Psoas muscle (tissue), 8 donors: ENCODE data around the gene CCND1. TPM values are rescaled to one million over a fixed set of nuclear protein-coding genes. Genes with fewer than 3 reads are reported as not detected.

Experiments used
- ATAC-seq, 4 donors: fragments of 200-7000 bp; cut with Tn5 transposase; one replicate each; pipeline ENCODE4 v1.9.1; 2020; ENCODE audit warnings: moderate library complexity in 3 of 4, mild to moderate bottlenecking in 2 of 4
- DNase-seq, 2 donors: peaks; one replicate each; pipeline ENCODE4 v3.0.0-alpha.2; 2020
- H3K27ac ChIP-seq: fragments of 200-600 bp; one replicate; pipeline ENCODE4 v1.8.0; 2022
- H3K27me3 ChIP-seq, 3 donors: fragments of 200-600 bp in 1 of 3; one replicate each; pipeline versions ENCODE4 v1.6.1 to v1.8.0; 2013 to 2022; ENCODE audit warnings: low read length in 2 of 3, mild to moderate bottlenecking in 2 of 3, moderate library complexity in 1 of 3; ENCODE audit not compliant: insufficient read depth in 3 of 3
- H3K36me3 ChIP-seq, 2 donors: fragments of 200-600 bp in 1 of 2; one replicate each; pipeline versions ENCODE4 v1.6.1 to v1.8.0; 2013 to 2022; ENCODE audit warnings: low read depth in 1 of 2, mild to moderate bottlenecking in 1 of 2, moderate library complexity in 1 of 2; ENCODE audit not compliant: insufficient read depth in 1 of 2
- H3K4me1 ChIP-seq: fragments of 200-600 bp; one replicate; pipeline ENCODE4 v1.8.0; 2022
- H3K4me3 ChIP-seq: fragments of 200-600 bp; one replicate; pipeline ENCODE4 v1.8.0; 2022; ENCODE audit warnings: mild to moderate bottlenecking
- H3K9me3 ChIP-seq: fragments of 200-600 bp; one replicate; pipeline ENCODE4 v1.8.0; 2022
- CTCF ChIP-seq: fragments of 200-600 bp; IDR thresholded peaks from one replicate; pipeline ENCODE4 v1.8.0; 2022; ENCODE audit warnings: antibody characterized with exemption
- WGBS, 3 donors: extraction: QIAGEN DNeasy Blood & Tissue Kit; methylation state at CpG; one replicate each; pipeline versions ENCODE4 v1.1.6 to v1.1.7; 2013; 5-methylcytosine and 5-hydroxymethylcytosine counted together
- intact Hi-C, 2 donors: fragments of 100-400 bp; cut with DNase I; formaldehyde crosslinking; loops; one replicate each; pipeline versions ENCODE4 v1.11.0 to v1.14.2; 2022
- polyA plus RNA-seq, 3 donors: library from polyadenylated mRNA; stranded (reverse); fragments of 200-250 nt; gene quantifications; one replicate each; pipeline ENCODE4 v1.2.3, GENCODE V29; 2013
- total RNA-seq, 4 donors: library from RNA; stranded (reverse); fragmentation: NEBNext Ultra II Directional in 2 of 4; extraction: Animal tissue kit (Norgen Biotek cat#: 25700) in 2 of 4; gene quantifications; one replicate each; pipeline versions ENCODE4 v1.2.1 to v1.2.4, GENCODE V29; 2021 to 2023
- donor health status: healthy with polysubstance abuse.
- donor health status: DM: no; HTN: no; CAD: no; lungs with moderate emphysema.
- donor health status: Bipolar disorder and iron deficiency.
- donor health status: healthy.
- donor health status: DM: yes; HTN: yes; CAD: no.
- donor health status: DM: no; HTN: no; CAD: no.
- donor health status: DM: no; HTN: no; CAD: no.
- donor health status: DM: yes; HTN: yes; CAD: no.

The CCND1 gene
- total and polyA plus RNA-seq, 7 donors = 1.8 to 11.3 (median 6.5) TPM

GRCh38 chr11:69615545-69616278 lies 25.2 kb upstream of the CCND1 start:
- WGBS, 3 donors = 87 to 92% (median 89%) methylated on average over 16 of the region's 16 CpGs
- intact Hi-C loops = no loop called here
- Histone ChIP-seq H3K4me1 (no peaks in the 10 kb centered on the region), H3K36me3 (no peaks in the 10 kb centered on the region), H3K9me3 (no peaks in the 10 kb centered on the region), H3K27ac (no peak overlapping the region), H3K27me3 (peaks cover 0 to 12% (median 8%) of the 10 kb centered on the region in 3 donors), H3K4me3 (no peak overlapping the region)
- ATAC-seq (no peak), DNase-seq (no peak)
- no peak for TF ChIP-seq CTCF

- intact Hi-C loops = no loop called here
- H3K36me3 ChIP-seq = no peaks in the 10 kb centered on the region
- H3K27ac ChIP-seq = no peak overlapping the region
- TF ChIP-seq CTCF = no peak
- H3K4me3 ChIP-seq = no peak overlapping the region
- no peak for DNase-seq
- no peaks in the 10 kb centered on the region for H3K9me3 ChIP-seq
- ATAC-seq = no peak
- H3K27me3 ChIP-seq = peaks cover 0 to 12% (median 8%) of the 10 kb centered on the region in 3 donors
- no peaks in the 10 kb centered on the region for H3K4me1 ChIP-seq
- 82 to 98% (median 94%) methylated on average over 4 of the region's 4 CpGs for WGBS, 3 donors
These were observed 23.7 kb upstream of the CCND1 start for GRCh38 chr11:69617220-69617619.

- H3K36me3 ChIP-seq = no peaks in the 10 kb centered on the region
- no peaks in the 10 kb centered on the region for H3K4me1 ChIP-seq
- intact Hi-C loops = no loop called here
- no peak overlapping the region for H3K4me3 ChIP-seq
- H3K27ac ChIP-seq = no peak overlapping the region
- no peak for DNase-seq
- no peak for ATAC-seq
- H3K27me3 ChIP-seq = peaks cover 0 to 12% (median 8%) of the 10 kb centered on the region in 3 donors
- 70 to 81% (median 71%) methylated on average over 10 of the region's 10 CpGs for WGBS, 3 donors
- TF ChIP-seq CTCF = no peak
- H3K9me3 ChIP-seq = no peaks in the 10 kb centered on the region
These were observed 23.3 kb upstream of the CCND1 start for GRCh38 chr11:69617682-69618081.

GRCh38 chr11:69618237-69618636 lies 22.7 kb upstream of the CCND1 start:
- intact Hi-C loops = no loop called here
- Histone ChIP-seq H3K4me1 (no peaks in the 10 kb centered on the region), H3K36me3 (no peaks in the 10 kb centered on the region), H3K9me3 (no peaks in the 10 kb centered on the region), H3K27ac (no peak overlapping the region), H3K27me3 (peaks cover 0 to 12% (median 7%) of the 10 kb centered on the region in 3 donors), H3K4me3 (no peak overlapping the region)
- DNase-seq (no peak), ATAC-seq (no peak)
- 72 to 83% (median 72%) methylated on average over 8 of the region's 8 CpGs for WGBS, 3 donors
- TF ChIP-seq CTCF = no peak
